PC-9 (cell line): ENCODE data around the gene VIM. TPM values are rescaled to one million over a fixed set of nuclear protein-coding genes. Genes with fewer than 3 reads are reported as not detected.

Source experiments
- BruUV-seq: library from RNA; stranded (reverse); fragments of 400-500 nt; replicated peaks from 2 replicates; lab custom pipeline; 2021; lab: Mats Ljungman, UMichigan
- CTCF ChIA-PET: fragments of 300-600 bp; sonication (Branson Sonifier 250); formaldehyde crosslinking; loops from one replicate; lab custom pipeline; 2022; ENCODE audit warnings: antibody characterized with exemption; lab: Charles Lee
- POLR2A ChIA-PET: fragments of 300-600 bp; sonication (Branson Sonifier 250); formaldehyde crosslinking; loops from one replicate; lab custom pipeline; 2022; ENCODE audit warnings: antibody characterized with exemption; ENCODE audit not compliant: unreplicated experiment; lab: Charles Lee
- DNase-seq, 2 experiments: peaks; one replicate each; pipeline versions ENCODE4 v3.0.0 to v3.0.0-alpha.2; 2015 to 2022; ENCODE audit warnings: mixed read lengths in 1 of 2
- H2AFZ ChIP-seq: fragments of 200-600 bp; sonication (generic); 2 replicates; pipeline ENCODE4 v1.8.1; 2017; ENCODE audit warnings: antibody characterized with exemption
- H3F3A ChIP-seq: fragments of 200-600 bp; sonication (generic); 2 replicates; pipeline ENCODE4 v1.8.1; 2017; ENCODE audit warnings: antibody characterized with exemption, mild to moderate bottlenecking, low read depth; ENCODE audit not compliant: insufficient read depth
- H3K27ac ChIP-seq: fragments of 200-600 bp; sonication (generic); 2 replicates; pipeline ENCODE4 v1.6.1; 2016; ENCODE audit warnings: mixed run types
- H3K27me3 ChIP-seq: fragments of 200-600 bp; sonication (generic); 2 replicates; pipeline ENCODE4 v1.6.1; 2016; ENCODE audit warnings: low read depth, mixed run types; ENCODE audit not compliant: insufficient read depth
- H3K36me3 ChIP-seq: fragments of 200-600 bp; sonication (generic); 2 replicates; pipeline ENCODE4 v1.6.1; 2016; ENCODE audit warnings: low read depth, mixed run types
- H3K4me1 ChIP-seq: fragments of 200-600 bp; sonication (generic); replicated peaks from 2 replicates; pipeline ENCODE4 v1.6.1; 2016; ENCODE audit warnings: mixed run types; ENCODE audit not compliant: insufficient read depth
- H3K4me2 ChIP-seq: fragments of 200-600 bp; sonication (generic); 2 replicates; pipeline ENCODE4 v1.6.1; 2017; ENCODE audit warnings: mixed run types
- H3K4me3 ChIP-seq: fragments of 200-600 bp; sonication (generic); 2 replicates; pipeline ENCODE4 v1.6.1; 2016; ENCODE audit warnings: mixed run types
- H3K79me2 ChIP-seq: fragments of 200-600 bp; sonication (generic); 2 replicates; pipeline ENCODE4 v1.6.1; 2017; ENCODE audit warnings: low read depth, mixed run types
- H3K9me2 ChIP-seq: fragments of 200-600 bp; sonication (generic); 2 replicates; pipeline ENCODE4 v1.8.1; 2017; ENCODE audit warnings: mild to moderate bottlenecking; ENCODE audit not compliant: insufficient read depth
- H3K9me3 ChIP-seq: fragments of 200-600 bp; sonication (generic); 2 replicates; pipeline ENCODE4 v1.8.1; 2016; ENCODE audit warnings: low read depth; ENCODE audit not compliant: insufficient read depth
- H4K20me1 ChIP-seq: fragments of 200-600 bp; sonication (generic); 2 replicates; pipeline ENCODE4 v1.8.1; 2017; ENCODE audit not compliant: insufficient read depth
- CTCF ChIP-seq: fragments of 200-600 bp; sonication (generic); conservative IDR thresholded peaks from 2 replicates; pipeline ENCODE4 v1.6.1; 2017; ENCODE audit warnings: mixed run types, antibody characterized with exemption, mild to moderate bottlenecking, moderate library complexity
- EZH2 ChIP-seq: fragments of 200-600 bp; sonication (generic); IDR thresholded peaks from 2 replicates; pipeline ENCODE4 v1.8.0; 2017; ENCODE audit warnings: antibody characterized with exemption, low read depth
- intact Hi-C: fragments of 100-400 bp; cut with micrococcal nuclease; formaldehyde crosslinking; loops from one replicate; pipeline ENCODE4 v1.10.0; 2022; ENCODE audit not compliant: unreplicated experiment
- total RNA-seq: library from RNA; stranded (reverse); gene quantifications from 2 replicates; pipeline ENCODE4 v1.2.3, GENCODE V29; 2021

Gene VIM
- total RNA-seq, 1 experiment from 2014 or later = 14.8 TPM

GRCh38 chr10:17236468-17237148, 8.6 kb downstream of the VIM start:
- Histone ChIP-seq H3F3A (no peaks in the 10 kb centered on the region), H3K79me2 (no peaks in the 10 kb centered on the region), H2AFZ (no peak overlapping the region), H3K9me3 (no peaks in the 10 kb centered on the region), H3K36me3 (no peaks in the 10 kb centered on the region), H3K4me3 (no peak overlapping the region), H4K20me1 (no peaks in the 10 kb centered on the region), H3K27me3 (no peaks in the 10 kb centered on the region), H3K9me2 (no peaks in the 10 kb centered on the region), H3K4me1 (peaks cover 1% of the 10 kb centered on the region), H3K27ac (no peak overlapping the region), H3K4me2 (no peak overlapping the region)
- ChIA-PET CTCF (no interaction called here), POLR2A (no interaction called here)
- no TSS peak for BruUV-seq
- DNase-seq = no peak
- no peak for TF ChIP-seq EZH2
- TF ChIP-seq CTCF = no peak
- intact Hi-C loops = no loop called here

GRCh38 chr10:17237149-17237527, 9.1 kb downstream of the VIM start:
- Histone ChIP-seq H3K79me2 (no peaks in the 10 kb centered on the region), H3K36me3 (no peaks in the 10 kb centered on the region), H3K4me3 (no peak overlapping the region), H3F3A (no peaks in the 10 kb centered on the region), H3K4me1 (no peaks in the 10 kb centered on the region), H3K9me2 (no peaks in the 10 kb centered on the region), H2AFZ (no peak overlapping the region), H3K9me3 (no peaks in the 10 kb centered on the region), H3K27me3 (no peaks in the 10 kb centered on the region), H3K4me2 (no peak overlapping the region), H4K20me1 (no peaks in the 10 kb centered on the region), H3K27ac (no peak overlapping the region)
- DNase-seq = no peak
- no TSS peak for BruUV-seq
- POLR2A ChIA-PET = no interaction called here
- TF ChIP-seq EZH2 = no peak
- TF ChIP-seq CTCF = no peak
- CTCF ChIA-PET = no interaction called here
- intact Hi-C loops = no loop called here

GRCh38 chr10:17237915-17238444, 9.9 kb downstream of the VIM start:
- H3K36me3 ChIP-seq = no peaks in the 10 kb centered on the region
- intact Hi-C loops = no loop called here
- H3K9me3 ChIP-seq = no peaks in the 10 kb centered on the region
- no TSS peak for BruUV-seq
- TF ChIP-seq CTCF (no peak), EZH2 (no peak)
- H3K79me2 ChIP-seq = no peaks in the 10 kb centered on the region
- H3K4me2 ChIP-seq = no peak overlapping the region
- H3K27me3 ChIP-seq = no peaks in the 10 kb centered on the region
- no peaks in the 10 kb centered on the region for H3F3A ChIP-seq
- no peak for DNase-seq
- no peak overlapping the region for H3K27ac ChIP-seq
- H3K4me1 ChIP-seq = no peaks in the 10 kb centered on the region
- no peaks in the 10 kb centered on the region for H4K20me1 ChIP-seq
- POLR2A ChIA-PET = no interaction called here
- no peak overlapping the region for H3K4me3 ChIP-seq
- H3K9me2 ChIP-seq = no peaks in the 10 kb centered on the region
- H2AFZ ChIP-seq = no peak overlapping the region
- CTCF ChIA-PET = no interaction called here
